Activated CD8-positive, alpha-beta memory T cell treated with anti-CD3 and anti-CD28 coated beads, Interleukin-2, amount 10 ng/mL, durations not matched to agents 7 days and 5 days (primary cell): ENCODE results near the gene CABLES2. TPM values are rescaled to one million over a fixed set of nuclear protein-coding genes. Genes with fewer than 3 reads are reported as not detected.

Experiments used
- ATAC-seq: fragments of 150-1000 bp; cut with Tn5 transposase; one replicate; pipeline ENCODE4 v1.10.0; 2021; ENCODE audit warnings: moderate library complexity
- CTCF ChIA-PET: fragments of 350-600 bp; sonication (Branson Sonifier 250); formaldehyde crosslinking; loops from one replicate; lab custom pipeline; 2021; ENCODE audit warnings: antibody characterized with exemption; lab: Charles Lee
- DNase-seq: peaks from one replicate; pipeline ENCODE4 v3.0.0-alpha.2; 2020
- H3K27ac Mint-ChIP-seq: one replicate; pipeline ENCODE4 v1.8.0; 2021; ENCODE audit warnings: mild to moderate bottlenecking, mixed read lengths
- H3K27me3 Mint-ChIP-seq: one replicate; pipeline ENCODE4 v1.8.0; 2021; ENCODE audit warnings: mixed read lengths
- H3K36me3 Mint-ChIP-seq: one replicate; pipeline ENCODE4 v1.8.0; 2021; ENCODE audit warnings: mild to moderate bottlenecking, mixed read lengths
- H3K4me1 Mint-ChIP-seq: one replicate; pipeline ENCODE4 v1.8.0; 2021; ENCODE audit warnings: mixed read lengths
- H3K4me3 Mint-ChIP-seq: one replicate; pipeline ENCODE4 v1.8.0; 2021; ENCODE audit warnings: mild to moderate bottlenecking, moderate library complexity, mixed read lengths
- H3K9me3 Mint-ChIP-seq: one replicate; pipeline ENCODE4 v1.8.0; 2022; ENCODE audit warnings: low read depth, mixed read lengths
- total RNA-seq, 2 experiments: library from RNA; stranded (reverse); gene quantifications; one replicate each; pipeline ENCODE4 v1.2.3, GENCODE V29; 2021

Gene CABLES2
- total RNA-seq, 2 experiments from 2014 or later, result 15.6 to 16.5 TPM

- Mint-ChIP-seq H3K4me1 (no peaks in the 10 kb centered on the region), H3K27me3 (no peaks in the 10 kb centered on the region), H3K9me3 (no peaks in the 10 kb centered on the region), H3K4me3 (no peak overlapping the region), H3K27ac (no peak overlapping the region), H3K36me3 (no peaks in the 10 kb centered on the region)
- DNase-seq, result no peak
- CTCF ChIA-PET, result no interaction called here
- ATAC-seq, result no peak
Measured at GRCh38 chr20:62446481-62446880, 39.4 kb upstream of the CABLES2 start.

GRCh38 chr20:62445553-62446340 lies 38.7 kb upstream of the CABLES2 start:
- no peak for ATAC-seq
- CTCF ChIA-PET, result no interaction called here
- Mint-ChIP-seq H3K36me3 (no peaks in the 10 kb centered on the region), H3K4me1 (no peaks in the 10 kb centered on the region), H3K27me3 (peaks cover 4% of the 10 kb centered on the region), H3K27ac (no peak overlapping the region), H3K9me3 (no peaks in the 10 kb centered on the region), H3K4me3 (no peak overlapping the region)
- DNase-seq, result no peak

GRCh38 chr20:62444286-62444685 lies 37.2 kb upstream of the CABLES2 start:
- H3K4me3 Mint-ChIP-seq, result no peak overlapping the region
- H3K36me3 Mint-ChIP-seq, result no peaks in the 10 kb centered on the region

GRCh38 chr20:62441987-62442539 lies 35.0 kb upstream of the CABLES2 start:
- CTCF ChIA-PET, result no interaction called here
- no peak for ATAC-seq
- Mint-ChIP-seq H3K9me3 (no peaks in the 10 kb centered on the region), H3K36me3 (no peaks in the 10 kb centered on the region), H3K4me1 (no peaks in the 10 kb centered on the region), H3K27me3 (peaks cover 6% of the 10 kb centered on the region), H3K4me3 (no peak overlapping the region), H3K27ac (no peak overlapping the region)
- no peak for DNase-seq

More at GRCh38 chr20:62444286-62444685, 37.2 kb upstream of the CABLES2 start:
- CTCF ChIA-PET, result no interaction called here
- Mint-ChIP-seq H3K27me3 (peaks cover 6% of the 10 kb centered on the region), H3K4me1 (no peaks in the 10 kb centered on the region), H3K27ac (no peak overlapping the region), H3K9me3 (no peaks in the 10 kb centered on the region)
- no peak for DNase-seq
- no peak for ATAC-seq

GRCh38 chr20:62439218-62439617 lies 32.1 kb upstream of the CABLES2 start:
- Mint-ChIP-seq H3K36me3 (no peaks in the 10 kb centered on the region), H3K4me3 (no peak overlapping the region), H3K9me3 (no peaks in the 10 kb centered on the region), H3K4me1 (no peaks in the 10 kb centered on the region), H3K27ac (no peak overlapping the region), H3K27me3 (peaks cover 18% of the 10 kb centered on the region)
- DNase-seq (no peak), ATAC-seq (no peak)
- CTCF ChIA-PET, result no interaction called here

- ATAC-seq (no peak), DNase-seq (no peak)
- no peaks in the 10 kb centered on the region for H3K9me3 Mint-ChIP-seq
- no peaks in the 10 kb centered on the region for H3K36me3 Mint-ChIP-seq
- CTCF ChIA-PET, result interaction anchor here (0.6 kb wide), 1 partner anchor 353 kb away, joined by 3 read pairs; no protein-coding TSS in a partner anchor
- H3K4me1 Mint-ChIP-seq, result no peaks in the 10 kb centered on the region
- H3K4me3 Mint-ChIP-seq, result no peak overlapping the region
- H3K27ac Mint-ChIP-seq, result no peak overlapping the region
- H3K27me3 Mint-ChIP-seq, result peaks cover 25% of the 10 kb centered on the region
Measured at GRCh38 chr20:62437927-62438326, 30.8 kb upstream of the CABLES2 start.

GRCh38 chr20:62437496-62437895 lies 30.4 kb upstream of the CABLES2 start:
- no peaks in the 10 kb centered on the region for H3K4me1 Mint-ChIP-seq
- H3K27ac Mint-ChIP-seq, result no peak overlapping the region
- peaks cover 25% of the 10 kb centered on the region for H3K27me3 Mint-ChIP-seq
- DNase-seq (no peak), ATAC-seq (no peak)
- no peaks in the 10 kb centered on the region for H3K9me3 Mint-ChIP-seq
- H3K4me3 Mint-ChIP-seq, result no peak overlapping the region
- no peaks in the 10 kb centered on the region for H3K36me3 Mint-ChIP-seq
- CTCF ChIA-PET, result interaction anchor here (0.6 kb wide), 1 partner anchor 354 kb away, joined by 3 read pairs; no protein-coding TSS in a partner anchor

GRCh38 chr20:62436692-62437091 lies 29.6 kb upstream of the CABLES2 start:
- H3K9me3 Mint-ChIP-seq, result no peaks in the 10 kb centered on the region
- no peak overlapping the region for H3K27ac Mint-ChIP-seq
- CTCF ChIA-PET, result no interaction called here
- DNase-seq, result no peak
- H3K4me1 Mint-ChIP-seq, result no peaks in the 10 kb centered on the region
- no peak for ATAC-seq
- no peaks in the 10 kb centered on the region for H3K36me3 Mint-ChIP-seq
- H3K4me3 Mint-ChIP-seq, result no peak overlapping the region
- H3K27me3 Mint-ChIP-seq, result peaks cover 25% of the 10 kb centered on the region

- CTCF ChIA-PET, result no interaction called here
- H3K27ac Mint-ChIP-seq, result no peak overlapping the region
Measured at GRCh38 chr20:62433658-62434497, 26.8 kb upstream of the CABLES2 start.

GRCh38 chr20:62430866-62431447 lies 23.9 kb upstream of the CABLES2 start:
- CTCF ChIA-PET, result no interaction called here
- ATAC-seq, result no peak
- Mint-ChIP-seq H3K4me1 (no peaks in the 10 kb centered on the region), H3K36me3 (no peaks in the 10 kb centered on the region), H3K4me3 (no peak overlapping the region), H3K9me3 (no peaks in the 10 kb centered on the region), H3K27me3 (peaks cover 19% of the 10 kb centered on the region), H3K27ac (no peak overlapping the region)
- DNase-seq, result no peak

More at GRCh38 chr20:62433658-62434497, 26.8 kb upstream of the CABLES2 start:
- Mint-ChIP-seq H3K36me3 (no peaks in the 10 kb centered on the region), H3K27me3 (peaks cover 19% of the 10 kb centered on the region), H3K4me1 (no peaks in the 10 kb centered on the region), H3K4me3 (no peak overlapping the region), H3K9me3 (no peaks in the 10 kb centered on the region)
- DNase-seq (no peak), ATAC-seq (no peak)

GRCh38 chr20:62430311-62430853 lies 23.3 kb upstream of the CABLES2 start:
- Mint-ChIP-seq H3K36me3 (no peaks in the 10 kb centered on the region), H3K4me3 (no peak overlapping the region), H3K27me3 (peaks cover 17% of the 10 kb centered on the region), H3K9me3 (no peaks in the 10 kb centered on the region), H3K27ac (no peak overlapping the region), H3K4me1 (no peaks in the 10 kb centered on the region)
- CTCF ChIA-PET, result no interaction called here
- DNase-seq (no peak), ATAC-seq (no peak)

GRCh38 chr20:62429455-62430310 lies 22.6 kb upstream of the CABLES2 start:
- Mint-ChIP-seq H3K27me3 (peaks cover 12% of the 10 kb centered on the region), H3K27ac (no peak overlapping the region)
- CTCF ChIA-PET, result no interaction called here

More at GRCh38 chr20:62429455-62430310, 22.6 kb upstream of the CABLES2 start:
- no peaks in the 10 kb centered on the region for H3K9me3 Mint-ChIP-seq
- DNase-seq, result no peak
- H3K4me3 Mint-ChIP-seq, result no peak overlapping the region
- H3K4me1 Mint-ChIP-seq, result no peaks in the 10 kb centered on the region
- H3K36me3 Mint-ChIP-seq, result no peaks in the 10 kb centered on the region
- no peak for ATAC-seq
